ENCODE data around the gene WNT7B.

The WNT7B gene

DNA sequence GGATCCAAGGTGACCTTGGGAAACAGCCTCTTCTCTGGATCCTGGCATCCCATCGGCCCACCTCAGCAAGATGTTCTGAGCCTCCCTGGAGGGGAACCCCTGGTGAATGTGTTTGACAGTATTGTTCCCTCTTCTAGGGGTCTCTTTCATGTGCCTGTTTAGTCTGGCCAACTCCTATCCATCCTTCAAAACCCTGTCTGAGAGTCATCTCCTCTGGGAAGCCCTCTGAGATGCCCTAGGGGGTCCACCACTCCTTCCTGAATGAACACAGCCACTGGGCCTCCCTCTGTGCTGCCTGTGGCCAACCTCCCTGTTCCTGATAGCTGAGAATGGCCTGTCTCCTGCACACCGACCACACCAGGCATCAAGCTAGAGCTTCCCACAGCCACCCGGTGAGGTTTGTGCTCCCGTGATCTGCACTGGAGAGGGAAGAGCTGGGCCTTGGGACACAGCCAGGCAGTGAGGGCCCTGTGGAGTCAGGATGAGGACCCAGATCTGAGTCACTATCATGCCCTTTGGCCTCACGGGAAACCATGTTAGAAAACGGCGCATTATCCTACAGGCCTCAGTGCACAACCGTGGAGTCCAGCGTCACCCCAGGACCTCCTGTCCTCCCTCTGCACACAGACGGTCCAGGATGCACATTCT, 8.8 kb downstream of the WNT7B start:
- H3K9me3 ChIP-seq (ENCODE audit: control insufficient read depth, insufficient read depth, low read depth, low read length) = peaks cover 5% of the 10 kb centered on the region; the same call in 1 of the 2 replicates
- H3K4me3 ChIP-seq (ENCODE audit: low read depth, low read length) = no peak overlapping the region
- peaks cover 55% of the 10 kb centered on the region for H3K27me3 ChIP-seq (ENCODE audit: control insufficient read depth, insufficient read depth, low read length)
- H3K27ac ChIP-seq (ENCODE audit: low read depth, low read length) = no peak overlapping the region
- peaks cover 12% of the 10 kb centered on the region for H3K4me1 ChIP-seq (ENCODE audit: control insufficient read depth, insufficient read depth, low read length)
- H3K9ac ChIP-seq (ENCODE audit: low read length) = no peak overlapping the region
- H3K36me3 ChIP-seq (ENCODE audit: control insufficient read depth, insufficient read depth, low read length) = no peaks in the 10 kb centered on the region

DNA sequence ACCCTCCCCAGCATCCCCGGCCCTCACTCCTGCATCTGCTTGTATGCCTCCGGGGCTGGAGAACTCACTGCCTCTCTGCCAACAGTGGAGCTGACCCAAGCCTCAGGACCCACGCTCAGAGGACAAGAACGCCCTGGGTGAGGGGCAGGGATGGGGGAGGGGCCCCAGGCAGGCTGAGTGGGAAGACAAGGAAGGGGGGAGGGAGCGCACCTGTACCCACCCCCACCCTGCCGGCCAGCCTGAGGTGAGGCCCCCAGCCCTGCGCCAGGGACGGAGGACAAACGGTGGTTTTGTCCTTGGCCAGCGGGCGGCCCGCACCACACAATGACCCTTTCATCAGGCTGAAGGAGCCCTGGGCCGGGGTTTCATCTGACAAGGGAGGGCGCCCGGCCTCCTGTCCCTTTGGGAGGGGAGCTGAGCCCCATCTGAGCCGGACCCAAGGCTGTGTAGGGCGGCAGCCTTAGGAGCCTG, 10.0 kb downstream of the WNT7B start:
- Histone ChIP-seq H3K9ac (ENCODE audit: low read length) (no peak overlapping the region), H3K27ac (ENCODE audit: low read depth, low read length) (no peak overlapping the region), H3K27me3 (ENCODE audit: control insufficient read depth, insufficient read depth, low read length) (peaks cover 43% of the 10 kb centered on the region), H3K36me3 (ENCODE audit: control insufficient read depth, insufficient read depth, low read length) (no peaks in the 10 kb centered on the region), H3K9me3 (ENCODE audit: control insufficient read depth, insufficient read depth, low read depth, low read length) (no peaks in the 10 kb centered on the region), H3K4me3 (ENCODE audit: low read depth, low read length) (no peak overlapping the region), H3K4me1 (ENCODE audit: control insufficient read depth, insufficient read depth, low read length) (peaks cover 12% of the 10 kb centered on the region)

DNA sequence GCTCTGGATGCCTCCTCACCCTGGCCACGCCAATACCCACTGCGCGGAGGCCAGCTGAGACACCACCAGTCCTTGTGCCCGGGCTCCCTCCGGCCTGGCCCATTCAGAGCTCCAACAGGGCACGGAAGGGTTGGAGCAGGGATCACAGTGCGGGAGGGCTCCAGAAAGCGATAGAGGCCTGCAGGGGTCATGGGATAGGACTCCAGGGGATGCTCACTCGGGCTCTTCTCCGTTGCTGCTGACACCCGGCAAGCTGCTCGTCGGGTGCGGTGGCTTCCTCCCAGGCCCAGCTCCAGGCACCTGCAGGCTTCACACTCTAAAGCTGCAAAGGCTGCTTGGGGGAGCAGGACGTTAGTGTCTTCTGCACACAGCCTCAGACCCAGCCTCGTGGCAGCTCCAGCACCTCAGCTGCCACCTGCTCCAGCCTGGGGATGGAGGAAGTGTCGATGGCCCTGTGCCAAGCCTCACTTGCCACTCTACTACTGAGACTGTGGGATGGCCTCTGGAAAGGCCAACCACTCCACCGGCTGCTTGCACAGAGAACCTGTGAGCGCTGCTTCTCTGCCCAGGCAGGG, 10.6 kb downstream of the WNT7B start:
- no peaks in the 10 kb centered on the region for H3K9me3 ChIP-seq (ENCODE audit: control insufficient read depth, insufficient read depth, low read depth, low read length)
- no peak overlapping the region for H3K27ac ChIP-seq (ENCODE audit: low read depth, low read length)
- no peak overlapping the region for H3K9ac ChIP-seq (ENCODE audit: low read length)
- peaks cover 9% of the 10 kb centered on the region for H3K4me1 ChIP-seq (ENCODE audit: control insufficient read depth, insufficient read depth, low read length)
- peaks cover 38% of the 10 kb centered on the region for H3K27me3 ChIP-seq (ENCODE audit: control insufficient read depth, insufficient read depth, low read length)
- H3K36me3 ChIP-seq (ENCODE audit: control insufficient read depth, insufficient read depth, low read length) = no peaks in the 10 kb centered on the region
- no peak overlapping the region for H3K4me3 ChIP-seq (ENCODE audit: low read depth, low read length)

DNA sequence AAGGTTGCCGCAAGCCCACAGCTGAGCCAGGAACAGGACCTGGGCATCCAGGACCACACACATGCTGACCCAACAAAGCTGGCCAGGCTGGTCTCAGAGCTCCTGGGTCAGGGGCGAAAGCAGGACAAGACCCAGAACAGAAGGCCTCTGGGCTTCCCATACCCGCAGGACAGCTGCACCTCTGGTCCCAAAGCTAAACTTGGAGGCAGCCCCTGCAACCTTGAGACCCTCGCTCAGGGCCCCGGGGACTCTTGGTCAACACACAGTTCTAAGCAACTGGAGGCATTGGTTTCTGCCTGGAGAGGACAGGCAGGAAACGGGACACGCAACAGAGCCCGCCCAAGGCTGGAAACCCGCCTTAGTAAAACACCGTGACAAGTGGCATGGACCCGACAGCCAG, 11.4 kb downstream of the WNT7B start:
- Histone ChIP-seq H3K27ac (ENCODE audit: low read depth, low read length) (no peak overlapping the region), H3K4me3 (ENCODE audit: low read depth, low read length) (no peak overlapping the region)

DNA sequence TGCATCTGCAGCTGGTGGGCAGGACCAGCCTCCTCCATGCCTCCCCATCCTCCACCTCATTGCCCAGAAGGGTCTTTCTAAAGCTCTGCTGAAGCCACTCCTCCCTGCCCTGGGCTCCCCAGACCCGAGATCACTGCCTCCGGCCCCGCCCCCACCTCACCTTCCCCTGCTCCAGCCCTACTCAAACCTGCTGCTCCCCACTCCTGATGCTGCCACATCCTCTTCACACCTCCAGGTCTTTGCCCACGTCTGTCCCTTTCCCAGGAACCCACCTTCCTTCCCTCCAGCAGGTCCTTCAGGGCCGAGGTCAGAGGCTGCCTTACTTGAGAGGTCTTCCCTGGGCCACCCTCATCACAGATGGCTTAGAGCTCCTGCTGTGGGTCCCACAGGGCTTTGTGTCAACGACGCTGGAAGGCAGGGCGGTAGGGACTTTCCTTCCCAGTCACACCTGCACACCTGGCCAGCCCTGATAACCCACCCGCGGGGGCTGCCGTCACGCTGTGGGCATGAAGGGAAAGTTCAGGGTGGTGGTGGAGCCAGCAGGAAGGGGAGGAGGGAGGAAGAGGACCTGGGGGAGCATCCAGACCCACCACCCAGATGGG, 11.9 kb downstream of the WNT7B start:
- H3K4me1 ChIP-seq (ENCODE audit: control insufficient read depth, insufficient read depth, low read length) = peaks cover 10% of the 10 kb centered on the region; the same call in 1 of the 2 replicates

More for the DNA sequence above, 11.4 kb downstream of the WNT7B start:
- no peak overlapping the region for H3K9ac ChIP-seq (ENCODE audit: low read length)
- H3K27me3 ChIP-seq (ENCODE audit: control insufficient read depth, insufficient read depth, low read length) = peaks cover 30% of the 10 kb centered on the region
- no peaks in the 10 kb centered on the region for H3K9me3 ChIP-seq (ENCODE audit: control insufficient read depth, insufficient read depth, low read depth, low read length)
- no peaks in the 10 kb centered on the region for H3K36me3 ChIP-seq (ENCODE audit: control insufficient read depth, insufficient read depth, low read length)
- peaks cover 7% of the 10 kb centered on the region; the same call in 1 of the 2 replicates for H3K4me1 ChIP-seq (ENCODE audit: control insufficient read depth, insufficient read depth, low read length)

DNA sequence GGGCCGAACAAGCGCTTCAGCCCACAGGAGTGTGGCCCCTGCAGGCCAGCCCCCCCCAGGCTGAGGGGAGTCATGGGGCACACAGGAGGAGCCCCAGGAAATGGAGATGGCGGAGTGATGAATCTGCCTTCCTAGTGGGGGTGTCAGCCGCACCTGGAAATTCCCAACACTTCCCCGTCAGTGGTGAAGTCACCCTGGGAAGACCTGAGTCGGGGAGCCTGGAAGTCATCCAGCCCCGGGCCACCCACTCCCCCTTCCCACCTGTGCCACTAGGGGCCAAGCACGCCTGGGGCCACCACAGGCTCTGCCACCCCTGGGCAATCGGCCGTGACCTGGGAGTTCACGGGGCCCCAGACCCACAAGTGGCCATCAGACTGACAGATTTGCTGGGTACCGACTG, 12.6 kb downstream of the WNT7B start:
- Histone ChIP-seq H3K4me3 (ENCODE audit: low read depth, low read length) (no peak overlapping the region), H3K36me3 (ENCODE audit: control insufficient read depth, insufficient read depth, low read length) (no peaks in the 10 kb centered on the region), H3K9me3 (ENCODE audit: control insufficient read depth, insufficient read depth, low read depth, low read length) (no peaks in the 10 kb centered on the region), H3K27me3 (ENCODE audit: control insufficient read depth, insufficient read depth, low read length) (peaks cover 18% of the 10 kb centered on the region), H3K4me1 (ENCODE audit: control insufficient read depth, insufficient read depth, low read length) (peaks cover 10% of the 10 kb centered on the region; the same call in 1 of the 2 replicates), H3K27ac (ENCODE audit: low read depth, low read length) (no peak overlapping the region), H3K9ac (ENCODE audit: low read length) (no peak overlapping the region)

More for the DNA sequence above, 11.9 kb downstream of the WNT7B start:
- H3K9ac ChIP-seq (ENCODE audit: low read length) = no peak overlapping the region
- no peaks in the 10 kb centered on the region for H3K36me3 ChIP-seq (ENCODE audit: control insufficient read depth, insufficient read depth, low read length)
- no peak overlapping the region for H3K4me3 ChIP-seq (ENCODE audit: low read depth, low read length)
- H3K27me3 ChIP-seq (ENCODE audit: control insufficient read depth, insufficient read depth, low read length) = peaks cover 24% of the 10 kb centered on the region
- no peak overlapping the region for H3K27ac ChIP-seq (ENCODE audit: low read depth, low read length)
- H3K9me3 ChIP-seq (ENCODE audit: control insufficient read depth, insufficient read depth, low read depth, low read length) = no peaks in the 10 kb centered on the region

DNA sequence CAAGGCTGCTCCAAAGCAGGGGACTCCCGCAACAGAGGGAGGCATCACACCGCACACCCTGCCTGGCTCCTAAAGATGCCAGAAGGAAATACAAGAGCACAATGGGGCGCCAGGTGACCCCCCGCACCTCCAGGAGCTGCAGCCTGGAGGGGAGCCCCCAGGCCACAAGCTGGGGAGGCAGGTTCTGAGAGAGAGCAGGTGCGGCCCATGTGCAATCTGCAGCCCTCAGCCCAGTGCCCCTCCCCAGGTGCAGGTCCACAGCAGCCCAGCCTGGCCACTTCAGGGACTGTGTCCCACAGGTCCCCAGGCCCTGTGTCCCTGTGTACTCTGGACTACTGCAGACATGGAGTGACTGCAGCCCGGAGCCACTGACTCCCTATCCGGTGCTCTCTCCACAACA, 13.1 kb downstream of the WNT7B start:
- Histone ChIP-seq H3K9me3 (ENCODE audit: control insufficient read depth, insufficient read depth, low read depth, low read length) (no peaks in the 10 kb centered on the region), H3K36me3 (ENCODE audit: control insufficient read depth, insufficient read depth, low read length) (no peaks in the 10 kb centered on the region), H3K27me3 (ENCODE audit: control insufficient read depth, insufficient read depth, low read length) (peaks cover 12% of the 10 kb centered on the region; the same call in 1 of the 2 replicates), H3K27ac (ENCODE audit: low read depth, low read length) (no peak overlapping the region), H3K9ac (ENCODE audit: low read length) (no peak overlapping the region), H3K4me3 (ENCODE audit: low read depth, low read length) (no peak overlapping the region), H3K4me1 (ENCODE audit: control insufficient read depth, insufficient read depth, low read length) (peaks cover 10% of the 10 kb centered on the region; the same call in 1 of the 2 replicates)

DNA sequence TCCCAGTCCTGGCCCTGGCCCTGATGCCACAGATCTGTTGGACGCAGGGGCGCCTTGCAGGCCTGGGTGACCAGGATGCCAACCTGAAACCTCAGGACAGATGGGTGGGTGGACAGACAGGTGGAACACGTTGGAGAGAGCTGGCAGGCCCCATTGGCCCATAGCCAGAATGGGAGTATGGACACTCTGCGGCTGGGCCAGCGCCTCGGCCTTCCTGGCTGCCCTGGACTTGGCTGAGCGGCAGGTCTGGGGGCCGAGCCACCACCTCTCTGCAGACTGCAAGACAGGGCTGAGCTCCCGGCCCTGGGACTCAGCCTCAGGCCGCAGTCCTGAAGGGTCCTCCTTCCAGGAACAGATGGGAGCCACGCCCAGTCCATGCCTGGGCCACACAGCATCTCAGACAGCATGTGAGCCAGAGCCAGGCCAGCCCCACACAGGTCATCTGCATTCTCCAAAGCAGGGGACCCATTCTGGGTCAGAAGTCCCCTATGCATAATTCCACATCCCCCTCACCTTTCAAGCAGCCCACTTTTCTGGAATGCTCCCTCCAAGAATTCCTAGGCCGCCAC, 14.1 kb downstream of the WNT7B start:
- no peak overlapping the region for H3K4me3 ChIP-seq (ENCODE audit: low read depth, low read length)
- H3K27ac ChIP-seq (ENCODE audit: low read depth, low read length) = no peak overlapping the region
- no peaks in the 10 kb centered on the region for H3K36me3 ChIP-seq (ENCODE audit: control insufficient read depth, insufficient read depth, low read length)
- H3K27me3 ChIP-seq (ENCODE audit: control insufficient read depth, insufficient read depth, low read length) = peaks cover 2% of the 10 kb centered on the region; the same call in 1 of the 2 replicates
- no peak overlapping the region for H3K9ac ChIP-seq (ENCODE audit: low read length)
- no peaks in the 10 kb centered on the region for H3K9me3 ChIP-seq (ENCODE audit: control insufficient read depth, insufficient read depth, low read depth, low read length)
- peaks cover 10% of the 10 kb centered on the region; the same call in 1 of the 2 replicates for H3K4me1 ChIP-seq (ENCODE audit: control insufficient read depth, insufficient read depth, low read length)

DNA sequence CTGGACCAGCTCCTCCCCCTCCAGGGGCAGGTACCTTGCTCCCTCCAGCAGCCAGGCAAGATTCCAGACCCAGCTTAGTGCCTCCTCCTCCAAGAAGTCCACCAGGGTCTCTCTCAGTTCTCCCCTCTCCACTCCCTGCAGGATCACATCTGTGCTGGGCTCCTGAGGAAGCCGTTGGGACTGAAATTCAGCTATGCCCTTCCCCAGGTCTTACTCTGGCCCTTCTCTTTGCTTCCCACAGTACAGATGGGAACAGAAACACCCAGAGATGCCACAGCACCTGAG, 14.6 kb downstream of the WNT7B start:
- H3K9ac ChIP-seq (ENCODE audit: low read length) = no peak overlapping the region

DNA sequence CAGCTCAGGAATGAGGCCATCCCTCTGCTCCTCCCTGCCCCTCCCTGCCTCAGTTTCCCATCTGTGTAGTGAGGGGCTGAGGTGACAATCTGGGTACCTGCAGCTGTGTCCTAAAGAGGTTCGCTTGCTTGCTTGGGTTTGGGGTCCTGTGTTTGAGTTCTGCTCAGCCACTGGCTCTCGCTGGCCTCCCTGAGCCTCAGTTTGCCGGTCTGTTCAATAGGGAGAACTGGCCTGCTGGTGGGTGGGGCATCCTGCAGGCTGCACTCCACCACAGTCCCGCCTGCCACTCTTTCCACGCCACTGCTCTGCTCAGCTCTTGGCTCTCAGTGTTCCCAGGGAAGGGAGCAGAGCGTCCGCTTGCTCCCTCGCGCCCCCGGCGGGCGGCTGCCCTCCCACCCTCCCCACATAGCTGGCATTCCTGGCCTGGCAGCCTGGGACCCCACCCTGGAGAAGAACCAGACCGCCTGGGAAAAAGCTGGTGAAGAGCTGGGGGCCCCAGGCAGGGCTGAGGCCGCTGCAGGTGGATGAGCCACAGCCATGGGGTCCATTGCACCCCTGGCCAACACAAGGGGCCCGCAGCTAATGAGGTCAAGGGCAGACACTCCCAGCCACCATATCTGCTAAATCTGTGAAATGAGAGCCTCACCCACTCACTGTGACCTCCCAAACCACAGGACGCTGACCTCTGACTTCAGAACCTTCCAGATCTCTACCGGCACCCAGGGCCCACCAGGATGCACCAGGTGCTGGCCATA, 15.1 kb downstream of the WNT7B start:
- Histone ChIP-seq H3K4me1 (ENCODE audit: control insufficient read depth, insufficient read depth, low read length) (peaks cover 10% of the 10 kb centered on the region; the same call in 1 of the 2 replicates), H3K27ac (ENCODE audit: low read depth, low read length) (no peak overlapping the region), H3K27me3 (ENCODE audit: control insufficient read depth, insufficient read depth, low read length) (no peaks in the 10 kb centered on the region; the same call in 1 of the 2 replicates), H3K36me3 (ENCODE audit: control insufficient read depth, insufficient read depth, low read length) (no peaks in the 10 kb centered on the region), H3K9me3 (ENCODE audit: control insufficient read depth, insufficient read depth, low read depth, low read length) (no peaks in the 10 kb centered on the region), H3K9ac (ENCODE audit: low read length) (no peak overlapping the region), H3K4me3 (ENCODE audit: low read depth, low read length) (no peak overlapping the region)

More for the DNA sequence above, 14.6 kb downstream of the WNT7B start:
- peaks cover 10% of the 10 kb centered on the region; the same call in 1 of the 2 replicates for H3K4me1 ChIP-seq (ENCODE audit: control insufficient read depth, insufficient read depth, low read length)
- H3K4me3 ChIP-seq (ENCODE audit: low read depth, low read length) = no peak overlapping the region
- no peaks in the 10 kb centered on the region for H3K9me3 ChIP-seq (ENCODE audit: control insufficient read depth, insufficient read depth, low read depth, low read length)
- H3K36me3 ChIP-seq (ENCODE audit: control insufficient read depth, insufficient read depth, low read length) = no peaks in the 10 kb centered on the region
- H3K27me3 ChIP-seq (ENCODE audit: control insufficient read depth, insufficient read depth, low read length) = no peaks in the 10 kb centered on the region; the same call in 1 of the 2 replicates
- no peak overlapping the region for H3K27ac ChIP-seq (ENCODE audit: low read depth, low read length)
